OCI-LY3 (cell line): ENCODE results near the gene LRCH3.

Experiments used
- CTCF ChIP-seq: fragments of 200-600, 300-600 bp; sonication (generic); IDR thresholded peaks from 2 replicates; pipeline ENCODE4 v1.5.1; 2014; ENCODE audit warnings: antibody characterized with exemption, low read length, low read depth
- EZH2phosphoT487 ChIP-seq: fragments of 200-600 bp; shearing (Covaris generic); IDR thresholded peaks from 2 replicates; pipeline ENCODE4 v1.6.1; 2018; ENCODE audit warnings: antibody characterized with exemption, mixed run types, low read depth

- TF ChIP-seq CTCF (no peak), EZH2phosphoT487 (no peak)
Measured at GRCh38 chr3:197802779-197803459, 11.9 kb downstream of the LRCH3 start.
